Measurements from ENCODE around the gene VPS8. TPM values are rescaled to one million over a fixed set of nuclear protein-coding genes. Genes with fewer than 3 reads are reported as not detected.

The VPS8 gene
- total and polyA plus RNA-seq, 2 of the 8 experiments (the other 6 are each of a cell fraction or from before 2014, with no cell fraction given), result 13.0 to 41.0 TPM

- TF ChIP-seq ATF3 (IDR thresholded peaks at IDR 0.05; ENCODE audit: insufficient read depth, low read depth, low read length) (no peak), CHD7 (IDR thresholded peaks at IDR 0.05; ENCODE audit: insufficient replicate concordance, low read length) (no peak), SIN3A (conservative IDR thresholded peaks at IDR 0.05 in 1 of 2, IDR thresholded peaks at IDR 0.05 in 1 of 2; ENCODE audit: low read depth in 1 of 2, low read length in 2 of 2) (no peak), SUZ12 (IDR thresholded peaks at IDR 0.05; ENCODE audit: low read length) (no peak), RNF2 (IDR thresholded peaks at IDR 0.05; ENCODE audit: borderline replicate concordance, low read depth, low read length, missing control alignments, poor library complexity, severe bottlenecking) (no peak), HDAC2 (IDR thresholded peaks at IDR 0.05; ENCODE audit: borderline replicate concordance in 1 of 2, low read depth in 2 of 2, low read length in 2 of 2) (no peak)
These were observed 8.6 kb downstream of the VPS8 start (continued) for GRCh38 chr3:184820525-184820924.
